Left lobe of liver (tissue), 2 donors: ENCODE results near the gene WDR31. TPM values are rescaled to one million over a fixed set of nuclear protein-coding genes. Genes with fewer than 3 reads are reported as not detected.
"Not testable (repeated sequence)": the region's sequence is repeated elsewhere in the genome, so short reads cannot be mapped to it uniquely, and the experiment has no call there.

Experiments used
- ATAC-seq: fragments of 200-7000 bp; cut with Tn5 transposase; one replicate; pipeline ENCODE4 v1.9.1; 2020; ENCODE audit warnings: mild to moderate bottlenecking, moderate library complexity
- DNase-seq: peaks from one replicate; pipeline ENCODE4 v3.0.0-alpha.2; 2020; ENCODE audit warnings: low spot score
- total RNA-seq: library from RNA; stranded (reverse); gene quantifications from one replicate; pipeline ENCODE4 v1.2.1, GENCODE V29; 2021
- donor health status: DM: no; HTN: no; CAD: no; lungs with moderate emphysema.
- donor health status: DM: no; HTN: yes; CAD: no.

WDR31 gene
- 3.0 TPM for total RNA-seq

GRCh38 chr9:113340011-113340699, at the start of gene WDR31:
WDR31 (minus strand) TSS chr9:113340275; CDS start chr9:113332022, 8,253 bp downstream.
- peak; percentile 96 for ATAC-seq

GRCh38 chr9:113389451-113389850, 49.4 kb upstream of the WDR31 start:
- ATAC-seq (no peak), DNase-seq (no peak)

More at GRCh38 chr9:113340011-113340699, at the start of gene WDR31:
- DNase-seq, result peak; percentile 91

GRCh38 chr9:113388833-113389232, 48.8 kb upstream of the WDR31 start:
- ATAC-seq, result peak; percentile 73
- peak; percentile 92 for DNase-seq

GRCh38 chr9:113387560-113388230, 47.6 kb upstream of the WDR31 start:
- peak; percentile 90 for DNase-seq
- ATAC-seq, result peak; percentile 69

- no peak for ATAC-seq
- no peak for DNase-seq
These were observed 46.7 kb upstream of the WDR31 start for GRCh38 chr9:113386571-113387393.

GRCh38 chr9:113381909-113382411, 41.9 kb upstream of the WDR31 start:
- peak; percentile 72 for ATAC-seq
- DNase-seq, result peak; percentile 88

- DNase-seq, ATAC-seq: not testable (repeated sequence)
These were observed 41.4 kb upstream of the WDR31 start for GRCh38 chr9:113381441-113381840.

- DNase-seq (no peak), ATAC-seq (no peak)
These were observed 40.8 kb upstream of the WDR31 start for GRCh38 chr9:113380869-113381378.

GRCh38 chr9:113379829-113380210, 39.7 kb upstream of the WDR31 start:
- ATAC-seq, result not testable (repeated sequence)

GRCh38 chr9:113379094-113379828, 39.2 kb upstream of the WDR31 start:
- not testable (repeated sequence) for ATAC-seq, DNase-seq

More at GRCh38 chr9:113379829-113380210, 39.7 kb upstream of the WDR31 start:
- DNase-seq, result not testable (repeated sequence)

- DNase-seq, result peak; percentile 87
- ATAC-seq, result peak; percentile 85
These were observed 36.8 kb upstream of the WDR31 start, which contains the start of gene HDHD3 for GRCh38 chr9:113376634-113377567. HDHD3 (minus strand) TSS chr9:113376986; CDS start chr9:113374354, 2,632 bp downstream.

GRCh38 chr9:113375057-113376023, 35.3 kb upstream of the WDR31 start:
- ATAC-seq (peak; percentile 2), DNase-seq (no peak)

GRCh38 chr9:113373676-113374392, 33.8 kb upstream of the WDR31 start:
- DNase-seq, result no peak
- no peak for ATAC-seq

- no peak for DNase-seq
- no peak for ATAC-seq
These were observed 33.2 kb upstream of the WDR31 start for GRCh38 chr9:113373256-113373655.

GRCh38 chr9:113372059-113372458, 32.0 kb upstream of the WDR31 start:
- ATAC-seq (no peak), DNase-seq (no peak)

GRCh38 chr9:113370806-113371325, 30.8 kb upstream of the WDR31 start:
- no peak for DNase-seq
- ATAC-seq, result no peak

GRCh38 chr9:113369855-113370140, 29.7 kb upstream of the WDR31 start:
- DNase-seq (no peak), ATAC-seq (no peak)
